T-cell (primary cell): ENCODE data around the gene CDO1. TPM values are rescaled to one million over a fixed set of nuclear protein-coding genes. Genes with fewer than 3 reads are reported as not detected.

Experiments
- ATAC-seq, 4 experiments: fragments of 200-7000 bp in 3 of 4; fragments of 150-1000 bp in 1 of 4; cut with Tn5 transposase; replicated peaks in 1 of 4; 1 replicate in 3 of 4; 2 replicates in 1 of 4; pipeline ENCODE4 v1.10.0; 2021; ENCODE audit warnings: moderate library complexity in 3 of 4, mild to moderate bottlenecking in 2 of 4, moderate number of reproducible peaks in 1 of 4
- CTCF ChIA-PET, 2 donors: fragments of 300-600 bp; sonication (Branson Sonifier 250); formaldehyde crosslinking; loops; one replicate each; lab custom pipeline; 2022; ENCODE audit warnings: antibody characterized with exemption in 2 of 2; lab: Charles Lee
- POLR2A ChIA-PET, 2 donors: fragments of 300-600 bp; sonication (Branson Sonifier 250); formaldehyde crosslinking; loops; one replicate each; lab custom pipeline; 2022; ENCODE audit warnings: antibody characterized with exemption in 2 of 2; lab: Charles Lee
- DNase-seq, 35 experiments: peaks; one replicate each; pipeline versions ENCODE4 v3.0.0 to v3.0.0-alpha.2; 2013 to 2023
- H3K27ac ChIP-seq: one replicate; pipeline ENCODE4 v1.5.1; 2013; ENCODE audit warnings: low read length
- H3K27me3 ChIP-seq, 2 experiments: replicated peaks in 1 of 2; 1 replicate in 1 of 2; 2 replicates in 1 of 2; pipeline versions ENCODE4 v1.6.1 to v1.7.0; 2013; ENCODE audit warnings: low read length in 1 of 2, mixed read lengths in 1 of 2; ENCODE audit not compliant: control insufficient read depth in 2 of 2, insufficient read depth in 2 of 2; ENCODE audit errors: extremely low read depth in 1 of 2
- H3K36me3 ChIP-seq, 2 donors: 1 replicate in 1 of 2; 2 replicates in 1 of 2; pipeline versions ENCODE4 v1.6.1 to v1.7.0; 2013; ENCODE audit warnings: low read length in 1 of 2; ENCODE audit not compliant: control insufficient read depth in 2 of 2, insufficient read depth in 1 of 2; ENCODE audit errors: extremely low read depth in 1 of 2
- H3K4me1 ChIP-seq, 2 experiments: 1 replicate in 1 of 2; 2 replicates in 1 of 2; pipeline versions ENCODE4 v1.6.1 to v1.7.0; 2013; ENCODE audit warnings: low read length in 2 of 2, mixed read lengths in 1 of 2; ENCODE audit not compliant: insufficient read depth in 2 of 2, control insufficient read depth in 1 of 2; ENCODE audit errors: extremely low read depth in 1 of 2
- H3K4me3 ChIP-seq, 2 donors: 1 replicate in 1 of 2; 2 replicates in 1 of 2; pipeline versions ENCODE4 v1.5.1 to v1.7.0; 2013; ENCODE audit warnings: mild to moderate bottlenecking in 2 of 2, low read length in 1 of 2, moderate library complexity in 1 of 2; ENCODE audit not compliant: control insufficient read depth in 1 of 2; ENCODE audit errors: extremely low read depth in 1 of 2
- H3K9me3 ChIP-seq: 2 replicates; pipeline ENCODE4 v1.7.0; 2013
- H3K27ac Mint-ChIP-seq, 2 donors: one replicate each; pipeline ENCODE4 v1.8.0; 2020 to 2021; ENCODE audit warnings: mild to moderate bottlenecking in 2 of 2, mixed read lengths in 2 of 2
- H3K27me3 Mint-ChIP-seq, 2 donors: one replicate each; pipeline ENCODE4 v1.8.0; 2021 to 2022; ENCODE audit warnings: mixed read lengths in 2 of 2
- H3K36me3 Mint-ChIP-seq: one replicate; pipeline ENCODE4 v1.8.0; 2021; ENCODE audit warnings: mixed read lengths
- H3K4me1 Mint-ChIP-seq, 3 donors: one replicate each; pipeline ENCODE4 v1.8.0; 2020 to 2022; ENCODE audit warnings: mixed read lengths in 3 of 3, mild to moderate bottlenecking in 1 of 3
- H3K4me3 Mint-ChIP-seq, 3 donors: one replicate each; pipeline ENCODE4 v1.8.0; 2020 to 2022; ENCODE audit warnings: mild to moderate bottlenecking in 3 of 3, mixed read lengths in 3 of 3, moderate library complexity in 3 of 3
- H3K9me3 Mint-ChIP-seq, 3 donors: one replicate each; pipeline ENCODE4 v1.8.0; 2020 to 2022; ENCODE audit warnings: mixed read lengths in 3 of 3
- WGBS: methylation state at CpG from one replicate; pipeline ENCODE4 v1.1.5; 2013; ENCODE audit warnings: missing lambda C conversion rate; ENCODE audit not compliant: insufficient coverage; 5-methylcytosine and 5-hydroxymethylcytosine counted together
- total RNA-seq, 35 experiments: library from RNA in 6 of 35; stranded (reverse) in 6 of 35; fragments of 120-200 nt in 1 of 35; gene quantifications; one replicate each; pipeline versions ENCODE4 v1.2.1 to v1.2.4 and lab custom pipeline; 2013 to 2026

CDO1 gene
- total RNA-seq, 5 donors from 2014 or later (not counting 1 experiment from before 2014, with no cell fraction given) = 0.23 to 0.82 TPM; not detected in 3

DNA sequence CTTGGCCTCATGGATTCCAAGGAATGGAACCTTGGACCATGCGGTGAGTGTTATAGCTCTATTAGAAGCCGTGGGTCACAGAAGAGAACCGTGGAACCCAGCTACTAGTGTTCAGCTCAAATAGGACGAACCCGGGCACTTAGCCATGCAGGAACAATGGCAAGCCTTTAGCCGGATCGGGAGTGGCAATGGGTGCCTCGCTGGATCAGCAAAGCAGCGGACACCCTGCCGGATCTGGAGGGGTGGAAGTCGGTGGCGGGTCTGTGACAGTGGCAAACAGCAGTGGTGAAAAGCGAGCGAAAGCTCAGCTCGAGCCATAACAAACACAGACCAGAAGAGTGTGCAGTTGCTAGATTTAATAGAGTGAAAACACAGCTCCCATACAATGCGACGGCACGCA is 2.4 kb upstream of the CDO1 start:
- Mint-ChIP-seq H3K4me3 (no peak overlapping the region), H3K4me1 (peaks cover 17 to 20% (median 18%) of the 10 kb centered on the region in 3 donors), H3K27ac (no peak overlapping the region), H3K36me3 (no peaks in the 10 kb centered on the region), H3K27me3 (peaks cover 59 to 61% of the 10 kb centered on the region in 2 donors), H3K9me3 (peaks cover 0 to 4% (median 3%) of the 10 kb centered on the region in 3 donors)
- peaks cover 0 to 15% of the 10 kb centered on the region in 2 experiments for H3K4me1 ChIP-seq
- POLR2A ChIA-PET = no interaction called here
- DNase-seq (no peak), ATAC-seq (no peak)
- CTCF ChIA-PET = no interaction called here
- no peaks in the 10 kb centered on the region for H3K9me3 ChIP-seq
- 93% methylated on average over 12 of the region's 18 CpGs for WGBS
- H3K27ac ChIP-seq = no peak overlapping the region
- H3K36me3 ChIP-seq = no peaks in the 10 kb centered on the region
- peaks cover 22 to 34% of the 10 kb centered on the region in 2 experiments for H3K27me3 ChIP-seq
- no peak overlapping the region for H3K4me3 ChIP-seq

DNA sequence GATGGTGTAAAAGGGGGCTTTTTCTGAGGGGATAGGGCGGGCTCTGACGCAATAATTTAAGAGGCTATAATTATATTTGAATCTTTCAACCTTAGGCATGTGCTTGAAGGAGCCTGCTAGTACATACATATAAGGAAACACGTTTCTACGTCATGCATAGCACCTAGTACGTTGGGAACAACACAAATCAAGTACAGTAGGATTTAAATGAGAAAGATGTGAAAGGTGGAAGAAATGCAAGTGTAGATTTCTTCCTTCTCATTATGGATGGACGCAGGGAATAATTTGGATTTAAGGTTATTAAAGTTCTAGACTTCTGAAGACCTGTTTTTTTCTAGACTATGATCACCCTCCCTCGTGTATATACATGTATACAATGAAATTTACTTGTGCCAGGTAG is 927 bp upstream of the CDO1 start:
- WGBS = 80% methylated on average over 3 of the region's 7 CpGs
- ChIA-PET CTCF (no interaction called here), POLR2A (no interaction called here)
- H3K9me3 Mint-ChIP-seq = no peaks in the 10 kb centered on the region
- DNase-seq (no peak), ATAC-seq (no peak)
- H3K36me3 Mint-ChIP-seq = no peaks in the 10 kb centered on the region
- peaks cover 22 to 34% of the 10 kb centered on the region in 2 experiments for H3K27me3 ChIP-seq
- no peak overlapping the region for H3K27ac ChIP-seq
- peaks cover 69 to 70% of the 10 kb centered on the region in 2 donors for H3K27me3 Mint-ChIP-seq
- H3K4me3 Mint-ChIP-seq = peak overlapping the region in 1 of 3 donors; percentile 72
- no peak overlapping the region for H3K4me3 ChIP-seq
- peaks cover 17 to 20% (median 18%) of the 10 kb centered on the region in 3 donors for H3K4me1 Mint-ChIP-seq
- H3K4me1 ChIP-seq = peaks cover 0 to 15% of the 10 kb centered on the region in 2 experiments
- no peak overlapping the region for H3K27ac Mint-ChIP-seq
- no peaks in the 10 kb centered on the region for H3K36me3 ChIP-seq
- no peaks in the 10 kb centered on the region for H3K9me3 ChIP-seq

DNA sequence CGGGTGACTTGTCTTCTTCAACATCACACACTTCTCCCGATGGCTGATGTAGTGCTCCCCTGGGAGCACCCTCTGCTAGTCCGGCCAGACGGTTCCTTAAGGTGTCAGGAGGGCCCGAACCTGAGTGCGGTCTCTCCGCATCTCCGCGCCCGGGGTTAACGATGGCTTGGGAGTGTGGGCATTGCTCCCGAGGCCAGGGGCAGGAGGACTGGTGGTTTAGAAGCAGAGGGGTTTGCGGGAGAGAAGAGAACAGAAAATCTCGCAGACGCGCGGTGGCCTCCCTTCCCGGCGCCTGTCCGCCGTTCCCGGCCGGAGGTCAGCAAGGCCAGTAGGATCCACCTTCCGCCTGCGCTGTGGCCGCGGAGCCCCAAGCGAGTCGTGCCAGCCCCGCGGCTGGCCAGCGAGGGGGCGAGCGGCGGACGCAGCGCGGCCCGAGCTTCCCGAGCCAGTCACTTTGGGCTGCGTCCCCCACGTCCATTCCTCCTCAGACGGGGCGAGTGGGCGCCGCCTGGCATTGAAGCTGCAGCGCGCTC is 700 bp downstream of the CDO1 start:
- H3K4me3 ChIP-seq = peak overlapping the region; percentile 8 to 80
- 7% methylated on average over 48 of the region's 48 CpGs for WGBS
- POLR2A ChIA-PET = interaction anchor here (0.5 to 0.7 kb wide), 2 partner anchors 57 to 227 kb away, joined by 7 to 10 read pairs; no protein-coding TSS in a partner anchor
- Mint-ChIP-seq H3K27ac (no peak overlapping the region), H3K9me3 (no peaks in the 10 kb centered on the region), H3K36me3 (no peaks in the 10 kb centered on the region), H3K4me3 (peak overlapping the region; percentile 57 to 72 (median 68)), H3K27me3 (peaks cover 69 to 71% of the 10 kb centered on the region in 2 donors), H3K4me1 (peaks cover 17 to 20% (median 18%) of the 10 kb centered on the region in 3 donors)
- DNase-seq = no peak
- H3K9me3 ChIP-seq = no peaks in the 10 kb centered on the region
- H3K27ac ChIP-seq = no peak overlapping the region
- H3K27me3 ChIP-seq = peaks cover 23 to 34% of the 10 kb centered on the region in 2 experiments
- H3K4me1 ChIP-seq = peaks cover 0 to 15% of the 10 kb centered on the region in 2 experiments
- H3K36me3 ChIP-seq = no peaks in the 10 kb centered on the region
- ATAC-seq = peak in 2 of 4 experiments; percentile 24 to 26
- CTCF ChIA-PET = no interaction called here

DNA sequence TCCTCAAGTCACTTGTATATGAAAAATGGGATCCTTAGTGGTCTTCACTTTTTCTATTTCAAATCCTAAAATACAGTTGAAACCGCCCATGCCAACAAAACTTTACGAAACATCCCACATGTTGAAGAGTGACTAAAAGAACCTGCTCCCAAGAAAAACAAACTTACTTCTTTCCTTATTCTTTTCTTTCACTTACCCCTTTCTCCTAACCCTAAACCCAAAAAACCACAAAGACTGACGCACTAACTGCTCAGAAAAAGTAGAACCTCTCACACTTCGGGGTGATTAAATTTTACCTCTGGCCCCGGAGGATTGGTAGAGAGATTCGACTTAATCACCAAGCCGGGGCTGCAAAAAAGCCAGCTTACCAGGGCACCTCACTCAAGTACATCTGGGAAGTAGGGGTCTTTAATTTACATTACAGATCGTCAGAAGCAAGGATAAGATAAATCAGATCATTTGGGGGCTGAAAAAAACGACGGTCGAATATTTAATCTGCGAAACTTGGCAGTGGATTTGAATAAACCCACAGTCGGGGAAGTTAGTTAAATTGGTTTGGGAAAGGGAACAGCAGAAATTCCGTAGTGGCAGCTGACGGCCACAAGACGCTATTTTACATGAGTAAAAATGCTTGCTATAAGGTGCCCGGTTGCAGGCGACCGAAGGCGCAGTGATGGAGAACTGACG is 1.3 kb downstream of the CDO1 start:
- no peak overlapping the region for H3K27ac Mint-ChIP-seq
- H3K36me3 ChIP-seq = no peaks in the 10 kb centered on the region
- H3K9me3 Mint-ChIP-seq = no peaks in the 10 kb centered on the region
- ATAC-seq (no peak), DNase-seq (no peak)
- H3K27me3 Mint-ChIP-seq = peaks cover 65 to 66% of the 10 kb centered on the region in 2 donors
- H3K4me3 ChIP-seq = no peak overlapping the region
- peak overlapping the region; percentile 37 to 72 (median 45) for H3K4me3 Mint-ChIP-seq
- WGBS = 33% methylated on average over 12 of the region's 21 CpGs
- H3K27me3 ChIP-seq = peaks cover 23 to 34% of the 10 kb centered on the region in 2 experiments
- peaks cover 17 to 20% (median 18%) of the 10 kb centered on the region in 3 donors for H3K4me1 Mint-ChIP-seq
- CTCF ChIA-PET = no interaction called here
- no peaks in the 10 kb centered on the region for H3K9me3 ChIP-seq
- no peak overlapping the region for H3K27ac ChIP-seq
- POLR2A ChIA-PET = interaction anchor here in 1 of 2 donors (0.6 kb wide), 1 partner anchor 745 kb away, joined by 4 read pairs; no protein-coding TSS in a partner anchor
- H3K36me3 Mint-ChIP-seq = no peaks in the 10 kb centered on the region
- peaks cover 0 to 15% of the 10 kb centered on the region in 2 experiments for H3K4me1 ChIP-seq

DNA sequence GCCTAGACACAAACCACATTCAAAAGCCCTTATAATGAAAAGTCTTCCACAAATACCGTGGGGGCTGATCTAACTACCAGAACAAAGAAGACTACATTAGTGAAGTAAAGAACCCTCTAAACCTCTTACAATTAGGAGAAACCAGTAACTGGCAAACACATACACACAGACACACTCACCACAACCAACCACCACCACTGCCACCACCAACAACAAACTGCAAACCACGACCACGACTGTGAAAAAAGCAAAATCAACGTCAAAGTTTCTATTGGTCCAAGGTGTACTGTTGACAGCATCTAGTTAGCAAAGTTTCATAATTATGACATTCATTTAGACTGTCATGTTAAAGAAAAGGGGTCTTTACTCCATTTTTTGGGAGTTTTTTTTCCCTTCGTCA is 2.7 kb downstream of the CDO1 start:
- no peak overlapping the region for H3K27ac Mint-ChIP-seq
- 0% methylated on average over 1 of the region's 5 CpGs for WGBS
- H3K4me1 Mint-ChIP-seq = peaks cover 17 to 20% (median 18%) of the 10 kb centered on the region in 3 donors
- Histone ChIP-seq H3K9me3 (no peaks in the 10 kb centered on the region), H3K36me3 (no peaks in the 10 kb centered on the region), H3K27me3 (peaks cover 20 to 30% of the 10 kb centered on the region in 2 experiments), H3K27ac (no peak overlapping the region), H3K4me1 (peaks cover 0 to 15% of the 10 kb centered on the region in 2 experiments), H3K4me3 (no peak overlapping the region)
- no peak for ATAC-seq
- no peaks in the 10 kb centered on the region for H3K9me3 Mint-ChIP-seq
- H3K27me3 Mint-ChIP-seq = peaks cover 58% of the 10 kb centered on the region in 2 donors
- DNase-seq = no peak
- H3K36me3 Mint-ChIP-seq = no peaks in the 10 kb centered on the region
- no peak overlapping the region for H3K4me3 Mint-ChIP-seq
- ChIA-PET CTCF (interaction anchor here in 1 of 2 donors (0.6 kb wide), 1 partner anchor 28 kb away, joined by 4 read pairs; no protein-coding TSS in a partner anchor), POLR2A (interaction anchor here in 1 of 2 donors (0.7 kb wide), 1 partner anchor 148 kb away, joined by 4 read pairs; no protein-coding TSS in a partner anchor)

DNA sequence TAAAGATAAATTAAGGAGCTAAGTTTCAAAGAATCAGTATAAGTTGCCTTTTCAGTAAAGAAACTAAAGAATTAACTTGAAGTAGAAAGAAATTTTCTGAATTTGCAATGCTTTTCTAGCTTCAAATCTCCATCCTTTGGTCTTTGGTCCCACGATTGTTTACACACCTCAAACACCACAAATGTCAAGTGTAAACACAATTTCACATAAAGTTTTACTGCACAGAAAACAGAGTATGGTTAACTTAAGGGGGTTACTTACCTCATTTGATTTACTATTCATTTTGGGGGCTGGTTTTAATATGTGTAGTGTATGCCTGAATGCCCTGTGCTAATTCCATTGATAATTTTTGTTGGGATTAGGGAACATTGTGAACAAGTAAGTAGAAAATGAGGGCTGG is 4.1 kb downstream of the CDO1 start:
- no peaks in the 10 kb centered on the region for H3K36me3 ChIP-seq
- no peaks in the 10 kb centered on the region for H3K9me3 Mint-ChIP-seq
- ATAC-seq (no peak), DNase-seq (no peak)
- peaks cover 17 to 27% of the 10 kb centered on the region in 2 experiments for H3K27me3 ChIP-seq
- WGBS = no CpG with 5 or more reads among the region's 1 CpG
- H3K4me1 ChIP-seq = peaks cover 0 to 15% of the 10 kb centered on the region in 2 experiments
- peaks cover 44 to 50% of the 10 kb centered on the region in 2 donors for H3K27me3 Mint-ChIP-seq
- H3K4me3 ChIP-seq = no peak overlapping the region
- H3K27ac Mint-ChIP-seq = no peak overlapping the region
- no peak overlapping the region for H3K4me3 Mint-ChIP-seq
- CTCF ChIA-PET = interaction anchor here in 1 of 2 donors (0.6 kb wide), 1 partner anchor 280 kb away, joined by 7 read pairs; no protein-coding TSS in a partner anchor
- no peak overlapping the region for H3K27ac ChIP-seq
- peaks cover 18 to 21% (median 19%) of the 10 kb centered on the region in 3 donors for H3K4me1 Mint-ChIP-seq
- POLR2A ChIA-PET = interaction anchor here in 1 of 2 donors (0.8 kb wide), 1 partner anchor 271 kb away, joined by 4 read pairs; no protein-coding TSS in a partner anchor
- H3K36me3 Mint-ChIP-seq = no peaks in the 10 kb centered on the region
- H3K9me3 ChIP-seq = no peaks in the 10 kb centered on the region
